Measurements from ENCODE around the gene IFNAR2. TPM values are rescaled to one million over a fixed set of nuclear protein-coding genes. Genes with fewer than 3 reads are reported as not detected.

IFNAR2 gene
- polyA plus RNA-seq, 1 experiment: 10.3 TPM

DNA sequence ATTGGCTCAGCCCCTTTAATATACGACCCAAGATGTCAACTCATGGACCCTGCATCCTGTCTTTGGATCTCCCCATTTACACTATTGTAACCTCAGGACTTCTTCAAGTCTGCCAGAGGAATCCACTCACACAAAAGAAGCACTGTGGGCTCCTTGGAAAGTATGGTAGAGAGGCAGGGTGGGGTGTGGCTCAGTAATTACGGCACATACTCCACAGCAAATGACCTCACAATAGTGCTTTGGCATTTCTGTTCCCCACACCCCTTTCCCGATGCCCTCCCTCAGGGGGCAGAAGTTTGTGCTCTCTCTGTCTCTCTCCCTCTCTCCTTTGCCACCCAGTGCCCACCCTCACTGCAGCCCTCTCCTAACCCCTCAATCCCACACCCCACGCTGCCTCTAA is 27.8 kb upstream of the IFNAR2 start:
- Histone ChIP-seq H3K27me3 (ENCODE audit: control insufficient read depth, insufficient read depth, low read length) (peaks cover 3% of the 10 kb centered on the region; the same call in 1 of the 2 replicates), H3K4me3 (ENCODE audit: low read depth, low read length) (no peak overlapping the region), H3K36me3 (ENCODE audit: control insufficient read depth, insufficient read depth, low read length) (no peaks in the 10 kb centered on the region)
- ChIA-PET CTCF (interaction anchor here (0.7 kb wide), 1 partner anchor 159 kb away, joined by 3 read pairs; no protein-coding TSS in a partner anchor), POLR2A (no interaction called here)
- TF ChIP-seq, protein P1, sequence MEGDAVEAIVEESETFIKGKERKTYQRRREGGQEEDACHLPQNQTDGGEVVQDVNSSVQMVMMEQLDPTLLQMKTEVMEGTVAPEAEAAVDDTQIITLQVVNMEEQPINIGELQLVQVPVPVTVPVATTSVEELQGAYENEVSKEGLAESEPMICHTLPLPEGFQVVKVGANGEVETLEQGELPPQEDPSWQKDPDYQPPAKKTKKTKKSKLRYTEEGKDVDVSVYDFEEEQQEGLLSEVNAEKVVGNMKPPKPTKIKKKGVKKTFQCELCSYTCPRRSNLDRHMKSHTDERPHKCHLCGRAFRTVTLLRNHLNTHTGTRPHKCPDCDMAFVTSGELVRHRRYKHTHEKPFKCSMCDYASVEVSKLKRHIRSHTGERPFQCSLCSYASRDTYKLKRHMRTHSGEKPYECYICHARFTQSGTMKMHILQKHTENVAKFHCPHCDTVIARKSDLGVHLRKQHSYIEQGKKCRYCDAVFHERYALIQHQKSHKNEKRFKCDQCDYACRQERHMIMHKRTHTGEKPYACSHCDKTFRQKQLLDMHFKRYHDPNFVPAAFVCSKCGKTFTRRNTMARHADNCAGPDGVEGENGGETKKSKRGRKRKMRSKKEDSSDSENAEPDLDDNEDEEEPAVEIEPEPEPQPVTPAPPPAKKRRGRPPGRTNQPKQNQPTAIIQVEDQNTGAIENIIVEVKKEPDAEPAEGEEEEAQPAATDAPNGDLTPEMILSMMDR (IDR thresholded peaks at IDR 0.05; ENCODE audit: insufficient read depth, low read depth, low read length): no peak
- no peak for DNase-seq (ENCODE audit: low read depth)

DNA sequence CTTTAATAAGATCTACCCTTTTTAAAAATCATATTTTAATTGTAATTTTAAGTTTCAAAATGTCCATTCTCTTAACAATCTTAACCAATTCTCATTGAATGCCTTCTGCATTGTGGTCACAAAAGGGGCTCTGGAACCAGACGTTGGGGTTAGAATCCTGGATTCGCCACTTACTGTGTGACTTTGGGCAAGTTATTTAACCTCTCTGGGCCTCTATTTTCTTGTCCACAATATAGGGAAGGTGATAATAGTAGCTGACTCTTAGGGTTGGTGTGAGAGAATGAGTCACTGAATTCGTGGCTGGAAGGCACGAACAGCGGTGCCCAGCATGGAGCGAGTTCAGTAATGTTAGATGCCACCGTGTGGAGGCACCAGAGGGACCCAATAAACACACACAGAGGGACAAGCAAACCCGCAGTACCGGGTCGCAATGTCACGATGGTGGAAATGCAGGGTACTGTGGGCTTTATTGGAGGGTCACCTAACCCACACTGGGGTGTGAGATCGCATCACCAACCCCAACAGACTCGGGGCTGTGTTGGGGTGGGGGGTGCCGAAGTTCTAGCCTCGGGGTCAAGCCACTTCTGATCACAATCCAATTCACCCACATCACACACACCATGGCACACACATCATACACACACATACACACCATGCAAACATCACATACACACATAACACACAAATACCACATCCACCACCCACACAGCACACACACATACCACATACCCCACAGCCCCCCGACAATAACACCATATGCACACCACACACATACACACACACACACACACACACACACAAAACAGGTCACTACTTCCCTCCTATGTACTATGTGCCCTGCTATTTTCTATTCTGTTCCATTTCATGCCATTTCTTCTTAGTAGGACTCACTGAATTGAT is 27.0 kb upstream of the IFNAR2 start:
- DNase-seq (ENCODE audit: low read depth): no peak
- Histone ChIP-seq H3K27me3 (ENCODE audit: control insufficient read depth, insufficient read depth, low read length) (peaks cover 5% of the 10 kb centered on the region; the same call in 1 of the 2 replicates), H3K4me3 (ENCODE audit: low read depth, low read length) (no peak overlapping the region), H3K36me3 (ENCODE audit: control insufficient read depth, insufficient read depth, low read length) (no peaks in the 10 kb centered on the region)
- TF ChIP-seq, protein P1 (IDR thresholded peaks at IDR 0.05; ENCODE audit: insufficient read depth, low read depth, low read length): no peak
- ChIA-PET CTCF (interaction anchor here (0.7 to 1.9 kb wide), 5 partner anchors 158 to 262 kb away, joined by 3 to 10 read pairs (median 5); no protein-coding TSS in a partner anchor), POLR2A (no interaction called here)

DNA sequence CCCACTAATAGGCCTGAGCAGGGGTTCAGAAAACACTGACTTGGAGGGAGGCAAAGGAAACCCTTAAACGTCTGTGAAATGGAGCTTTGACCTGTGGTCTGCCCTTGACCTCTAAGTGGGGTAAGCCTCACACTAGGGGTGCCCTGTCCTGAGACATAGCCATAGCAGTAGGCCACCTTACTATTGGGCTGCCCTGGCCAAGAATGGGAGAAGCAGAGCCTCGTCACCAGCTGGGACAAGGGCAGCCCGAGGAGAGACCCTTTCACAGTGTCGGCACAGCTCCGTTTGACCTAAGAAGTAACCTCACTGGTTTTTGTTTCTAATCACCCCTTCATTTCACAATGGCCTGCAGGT is 26.4 kb upstream of the IFNAR2 start:
- POLR2A ChIA-PET: no interaction called here
- Histone ChIP-seq H3K36me3 (ENCODE audit: control insufficient read depth, insufficient read depth, low read length) (no peaks in the 10 kb centered on the region), H3K4me3 (ENCODE audit: low read depth, low read length) (no peak overlapping the region), H3K27me3 (ENCODE audit: control insufficient read depth, insufficient read depth, low read length) (peaks cover 6% of the 10 kb centered on the region; the same call in 1 of the 2 replicates)
- DNase-seq (ENCODE audit: low read depth): no peak
- TF ChIP-seq, protein P1 (IDR thresholded peaks at IDR 0.05; ENCODE audit: insufficient read depth, low read depth, low read length): no peak
- CTCF ChIA-PET: interaction anchor here (0.8 to 1.9 kb wide), 6 partner anchors 158 to 263 kb away, joined by 3 to 10 read pairs (median 5); no protein-coding TSS in a partner anchor

DNA sequence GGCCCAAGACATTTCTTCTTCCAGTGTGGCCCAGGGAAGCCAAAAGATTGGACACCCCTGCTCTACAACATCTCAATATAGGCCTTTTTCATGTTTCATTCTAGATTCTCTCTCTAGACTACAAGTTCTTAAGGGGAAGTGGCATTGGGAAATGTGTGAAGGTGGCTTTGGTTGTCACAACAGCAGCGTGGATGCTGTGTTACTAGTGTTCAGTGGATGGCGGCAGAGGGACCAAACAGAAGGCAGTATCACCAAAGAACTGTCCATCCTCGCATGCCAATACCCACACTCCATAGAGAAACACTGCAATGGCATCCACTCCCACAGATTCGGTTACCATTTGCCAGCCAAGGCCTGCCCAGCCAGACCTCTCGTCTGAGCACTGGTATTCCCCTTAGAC is 24.3 kb upstream of the IFNAR2 start:
- Histone ChIP-seq H3K27me3 (ENCODE audit: control insufficient read depth, insufficient read depth, low read length) (peaks cover 5% of the 10 kb centered on the region; the same call in 1 of the 2 replicates), H3K4me3 (ENCODE audit: low read depth, low read length) (no peak overlapping the region), H3K36me3 (ENCODE audit: control insufficient read depth, insufficient read depth, low read length) (no peaks in the 10 kb centered on the region)
- TF ChIP-seq, protein P1 (IDR thresholded peaks at IDR 0.05; ENCODE audit: insufficient read depth, low read depth, low read length): no peak
- ChIA-PET CTCF (interaction anchor here (0.6 kb wide), 1 partner anchor 89 kb away, joined by 3 read pairs; no protein-coding TSS in a partner anchor), POLR2A (no interaction called here)
- DNase-seq (ENCODE audit: low read depth): no peak

DNA sequence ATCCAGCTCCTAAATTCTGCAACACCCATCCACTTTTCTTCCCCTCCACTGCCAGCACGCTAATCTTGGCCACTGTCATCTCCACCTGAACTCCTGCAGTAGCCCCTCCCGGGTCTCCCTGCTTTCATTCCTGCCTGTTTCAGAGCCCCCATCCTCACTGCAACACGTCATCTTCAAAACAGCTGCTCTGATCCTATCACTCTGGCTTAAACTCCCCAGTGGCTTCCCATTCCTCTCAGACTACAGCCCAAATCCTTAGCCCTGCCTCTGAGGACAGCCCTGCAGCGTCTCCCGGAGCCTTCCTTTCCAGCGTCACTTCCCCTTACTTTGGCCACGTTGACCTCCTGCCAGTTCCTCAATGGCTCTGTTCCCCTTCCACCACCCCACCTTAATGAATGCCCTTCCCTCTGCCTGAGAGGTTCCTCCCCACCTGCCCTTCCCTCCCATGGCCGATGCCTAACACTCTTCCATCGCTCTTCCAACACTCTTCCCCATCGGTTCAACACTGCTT is 22.9 kb upstream of the IFNAR2 start:
- TF ChIP-seq, protein P1 (IDR thresholded peaks at IDR 0.05; ENCODE audit: insufficient read depth, low read depth, low read length): no peak
- H3K4me3 ChIP-seq (ENCODE audit: low read depth, low read length): no peak overlapping the region
- no peak for DNase-seq (ENCODE audit: low read depth)
- H3K36me3 ChIP-seq (ENCODE audit: control insufficient read depth, insufficient read depth, low read length): no peaks in the 10 kb centered on the region
- POLR2A ChIA-PET: no interaction called here
- CTCF ChIA-PET: no interaction called here
- peaks cover 5% of the 10 kb centered on the region; the same call in 1 of the 2 replicates for H3K27me3 ChIP-seq (ENCODE audit: control insufficient read depth, insufficient read depth, low read length)
